Uterus (tissue), 2 donors: Measurements from ENCODE around the gene PCDHGA7.

ENCODE experiments used
- CTCF ChIP-seq, 4 experiments: fragments of 200-600 bp in 2 of 4; fragments of 450-650 bp in 2 of 4; sonication (generic) in 2 of 4; IDR thresholded peaks; one replicate each; pipeline ENCODE4 v1.5.1; 2016 to 2019; ENCODE audit warnings: antibody characterized with exemption in 4 of 4, mild to moderate bottlenecking in 2 of 4, moderate library complexity in 1 of 4
- POLR2A ChIP-seq, 2 donors: fragments of 450-650 bp; IDR thresholded peaks; one replicate each; pipeline ENCODE4 v1.6.1; 2016; ENCODE audit warnings: antibody characterized with exemption in 2 of 2, mild to moderate bottlenecking in 1 of 2, moderate library complexity in 1 of 2

GRCh38 chr5:141421489-141421855 lies 38.9 kb downstream of the PCDHGA7 start:
- TF ChIP-seq CTCF (IDR thresholded peaks at IDR 0.05) (no peak), POLR2A (IDR thresholded peaks at IDR 0.05) (no peak)
